Large intestine (tissue), 3 donors: ENCODE data around the gene CTNNBL1. TPM values are rescaled to one million over a fixed set of nuclear protein-coding genes. Genes with fewer than 3 reads are reported as not detected.

Experiments used
- DNase-seq, 2 donors: peaks; one replicate each; pipeline versions ENCODE4 v3.0.0 to v3.0.0-alpha.2; 2013
- H3K27ac ChIP-seq: one replicate; pipeline ENCODE4 v1.5.1; 2013; ENCODE audit warnings: low read length
- H3K27me3 ChIP-seq: 2 replicates; pipeline ENCODE4 v1.6.1; 2013; ENCODE audit warnings: low read length; ENCODE audit not compliant: control insufficient read depth, insufficient read depth
- H3K36me3 ChIP-seq: 2 replicates; pipeline ENCODE4 v1.6.1; 2013; ENCODE audit warnings: low read length; ENCODE audit not compliant: control insufficient read depth, insufficient read depth
- H3K4me1 ChIP-seq: one replicate; pipeline ENCODE4 v1.6.1; 2013; ENCODE audit warnings: low read length; ENCODE audit not compliant: control insufficient read depth, insufficient read depth
- H3K4me3 ChIP-seq: one replicate; pipeline ENCODE4 v1.5.1; 2013; ENCODE audit warnings: low read length
- H3K9me3 ChIP-seq: one replicate; pipeline ENCODE4 v1.6.1; 2013; ENCODE audit warnings: mild to moderate bottlenecking, low read depth, low read length, moderate library complexity; ENCODE audit not compliant: control insufficient read depth
- WGBS: methylation state at CpG from one replicate; pipeline ENCODE4 v1.1.5; 2013; ENCODE audit warnings: low lambda C conversion rate; ENCODE audit not compliant: insufficient coverage; 5-methylcytosine and 5-hydroxymethylcytosine counted together
- polyA plus RNA-seq: library from polyadenylated mRNA; unstranded; fragments of 120-200 nt; gene quantifications from one replicate; pipeline ENCODE4 v1.2.1, GENCODE V29; 2013

The CTNNBL1 gene
- polyA plus RNA-seq, 1 donor = 40.1 TPM

GRCh38 chr20:37877832-37878772 is 184.3 kb downstream of the CTNNBL1 start:
- no peaks in the 10 kb centered on the region for H3K9me3 ChIP-seq
- no peak overlapping the region for H3K4me3 ChIP-seq
- DNase-seq = peak; percentile 82 to 93
- peaks cover 8% of the 10 kb centered on the region for H3K36me3 ChIP-seq
- peaks cover 21% of the 10 kb centered on the region for H3K4me1 ChIP-seq
- no peaks in the 10 kb centered on the region for H3K27me3 ChIP-seq
- WGBS = no CpG with 5 or more reads among the region's 20 CpGs
- no peak overlapping the region for H3K27ac ChIP-seq

DNA sequence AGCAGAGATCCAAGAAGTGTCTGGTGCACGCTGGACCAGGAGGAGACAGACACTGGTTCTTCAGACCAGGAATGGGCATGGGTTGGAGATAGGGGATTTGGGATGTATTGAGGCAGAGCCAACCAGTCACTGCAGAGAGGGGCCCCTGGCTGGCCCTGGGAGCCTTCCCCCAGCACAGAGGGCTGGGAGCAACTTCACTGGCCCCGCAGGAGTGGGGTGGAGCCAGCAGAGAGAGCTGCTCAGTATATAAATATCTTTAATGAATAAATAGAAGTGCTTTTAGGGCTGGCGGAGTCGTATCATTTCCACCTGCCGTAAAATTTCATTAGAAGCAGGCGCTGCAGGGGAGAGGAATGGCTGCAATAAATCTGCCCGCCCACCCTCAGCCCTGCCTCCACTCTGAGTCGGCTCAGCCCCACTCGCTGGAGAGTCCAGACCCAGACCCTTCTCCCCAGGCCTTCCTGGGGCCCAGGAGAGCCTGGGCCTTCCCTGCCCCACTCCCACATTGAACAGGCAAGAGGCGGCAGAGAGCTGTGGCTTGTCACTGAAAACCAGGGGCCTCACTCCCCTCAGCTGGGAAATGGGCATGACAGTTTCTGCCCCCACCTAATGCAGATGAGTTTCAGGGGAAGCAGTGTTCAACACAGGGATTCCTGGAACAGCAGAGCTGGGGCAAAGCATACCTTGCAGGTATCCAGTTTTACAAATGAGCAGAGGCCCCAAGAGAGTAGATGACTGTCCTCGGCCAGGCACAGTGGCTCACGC is 185.2 kb downstream of the CTNNBL1 start:
- no peak overlapping the region for H3K4me3 ChIP-seq
- no peak overlapping the region for H3K27ac ChIP-seq
- H3K27me3 ChIP-seq = no peaks in the 10 kb centered on the region
- no peaks in the 10 kb centered on the region for H3K9me3 ChIP-seq
- peak in 1 of 2 donors; percentile 46 for DNase-seq
- H3K4me1 ChIP-seq = peaks cover 21% of the 10 kb centered on the region
- H3K36me3 ChIP-seq = peaks cover 6% of the 10 kb centered on the region
- WGBS = 20% methylated on average over 1 of the region's 12 CpGs

DNA sequence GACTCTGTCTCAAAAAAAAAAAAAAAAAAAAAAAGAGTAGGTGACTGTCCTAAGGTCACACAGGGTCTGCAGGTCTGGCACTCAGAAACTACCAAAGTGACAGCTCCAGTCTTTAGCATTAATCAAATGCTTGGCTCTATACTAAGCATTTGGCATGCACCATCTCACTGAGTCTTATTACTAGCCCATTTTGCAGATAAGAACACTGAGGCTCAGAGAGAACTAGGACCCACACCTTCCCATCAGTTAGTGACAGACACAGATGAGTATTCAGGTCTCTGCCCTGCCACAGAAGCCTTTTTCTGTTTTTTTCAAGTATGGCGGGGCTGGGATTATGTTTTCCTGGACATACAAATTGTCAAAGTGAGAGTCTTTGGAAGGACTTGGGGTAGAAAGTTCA is 186.0 kb downstream of the CTNNBL1 start:
- WGBS = no CpG with 5 or more reads among the region's 1 CpG

DNA sequence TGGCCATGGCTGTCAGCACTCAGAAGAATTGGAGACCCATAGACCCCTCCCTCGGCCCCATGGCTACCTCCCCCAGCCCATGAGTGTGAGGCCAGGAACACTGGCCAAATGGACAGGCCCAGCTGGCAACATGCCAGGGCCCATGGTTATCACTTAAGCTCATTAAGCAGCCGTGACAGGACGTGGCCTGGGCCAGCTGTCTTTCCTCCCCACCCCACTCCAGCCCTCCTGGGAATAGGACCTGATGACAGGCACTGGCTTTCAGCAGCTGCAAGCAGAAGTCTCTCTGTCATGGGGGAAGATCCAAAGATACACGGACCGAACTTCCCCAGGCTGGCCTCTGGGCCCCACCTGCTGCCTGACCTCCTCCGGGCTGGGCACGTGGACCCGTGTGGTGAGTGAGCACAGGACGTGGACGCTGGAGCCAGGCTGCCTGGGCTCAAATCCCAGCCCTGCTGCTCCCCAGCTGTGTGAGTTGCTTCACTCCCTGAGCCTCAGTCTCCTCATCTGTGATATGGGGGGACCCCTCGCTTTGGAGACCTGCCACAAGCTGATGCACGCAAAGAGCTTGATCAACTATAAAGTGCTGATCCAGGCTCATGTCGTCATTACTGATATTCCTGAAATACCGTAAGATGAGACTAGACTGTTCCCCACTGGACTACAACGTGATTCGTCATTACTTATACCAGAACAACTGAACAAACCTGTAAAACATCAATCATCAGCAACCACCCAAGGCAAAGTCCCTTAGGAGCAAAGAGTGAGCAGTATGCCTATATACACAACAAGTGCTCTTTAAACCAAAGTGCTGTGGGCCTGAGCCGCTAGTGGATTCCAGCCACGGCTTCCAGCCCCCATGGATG is 187.1 kb downstream of the CTNNBL1 start:
- 40% methylated on average over 1 of the region's 18 CpGs for WGBS
- Histone ChIP-seq H3K27ac (peak overlapping the region; percentile 22), H3K4me3 (no peak overlapping the region), H3K9me3 (no peaks in the 10 kb centered on the region), H3K27me3 (no peaks in the 10 kb centered on the region), H3K36me3 (no peaks in the 10 kb centered on the region), H3K4me1 (peaks cover 21% of the 10 kb centered on the region)
- DNase-seq = peak; percentile 77 to 92

More for the DNA sequence above, 186.0 kb downstream of the CTNNBL1 start:
- H3K27me3 ChIP-seq = no peaks in the 10 kb centered on the region
- H3K9me3 ChIP-seq = no peaks in the 10 kb centered on the region
- no peak for DNase-seq
- no peak overlapping the region for H3K27ac ChIP-seq
- H3K4me1 ChIP-seq = peaks cover 21% of the 10 kb centered on the region
- no peaks in the 10 kb centered on the region for H3K36me3 ChIP-seq
- no peak overlapping the region for H3K4me3 ChIP-seq

GRCh38 chr20:37881601-37882343 is 187.9 kb downstream of the CTNNBL1 start:
- Histone ChIP-seq H3K27ac (no peak overlapping the region), H3K36me3 (no peaks in the 10 kb centered on the region), H3K9me3 (no peaks in the 10 kb centered on the region), H3K27me3 (no peaks in the 10 kb centered on the region), H3K4me3 (no peak overlapping the region), H3K4me1 (peaks cover 21% of the 10 kb centered on the region)
- whole genome bisulfite sequencing = 65% methylated on average over 7 of the region's 22 CpGs
- DNase-seq = no peak

DNA sequence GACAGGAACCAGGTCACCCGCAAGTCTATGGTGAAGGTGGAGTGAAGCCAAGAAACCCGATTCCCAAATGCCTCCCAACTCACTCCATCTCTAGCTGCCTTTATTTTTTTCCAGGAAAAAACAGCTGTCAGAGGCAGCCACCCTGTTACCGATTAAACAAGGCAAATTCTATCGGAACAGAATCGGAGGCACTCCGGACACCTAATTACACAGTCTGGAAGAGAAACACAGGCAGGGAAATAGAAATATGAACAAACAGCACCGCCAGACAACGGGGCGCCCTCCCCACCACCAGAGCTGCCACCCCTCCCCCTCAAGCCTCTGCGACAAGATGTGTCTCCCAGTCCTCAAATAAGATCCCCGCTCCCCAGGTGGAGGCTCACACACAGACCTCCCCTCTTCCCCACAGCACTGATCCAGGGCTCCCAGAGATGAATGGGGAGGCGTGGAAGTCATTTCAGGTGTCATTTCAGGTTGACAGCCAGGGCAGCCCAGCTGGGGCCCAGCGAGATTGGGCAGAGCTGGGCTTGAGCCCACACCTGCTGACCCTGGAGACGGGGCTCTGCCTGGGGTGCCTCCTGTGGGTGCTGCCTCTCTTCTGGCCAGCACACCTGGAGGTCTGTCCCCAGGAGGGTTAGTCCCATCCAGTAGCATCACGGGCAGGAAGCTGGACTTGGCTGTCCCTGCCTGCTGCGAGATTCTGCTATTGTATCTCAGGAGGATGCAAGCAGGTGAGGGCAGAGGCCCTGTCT is 189.3 kb downstream of the CTNNBL1 start:
- Histone ChIP-seq H3K27ac (no peak overlapping the region), H3K27me3 (no peaks in the 10 kb centered on the region), H3K4me3 (no peak overlapping the region), H3K4me1 (peaks cover 21% of the 10 kb centered on the region), H3K36me3 (no peaks in the 10 kb centered on the region), H3K9me3 (no peaks in the 10 kb centered on the region)
- 82% methylated on average over 2 of the region's 16 CpGs for WGBS
- no peak for DNase-seq

- Histone ChIP-seq H3K27ac (no peak overlapping the region), H3K4me3 (no peak overlapping the region), H3K9me3 (no peaks in the 10 kb centered on the region), H3K4me1 (peaks cover 13% of the 10 kb centered on the region), H3K27me3 (no peaks in the 10 kb centered on the region), H3K36me3 (no peaks in the 10 kb centered on the region)
- WGBS = 100% methylated on average over 1 of the region's 8 CpGs
- no peak for DNase-seq
Observed at GRCh38 chr20:37885042-37885441, 191.2 kb downstream of the CTNNBL1 start.

- H3K36me3 ChIP-seq = no peaks in the 10 kb centered on the region
- 80% methylated on average over 3 of the region's 32 CpGs for WGBS
- no peak for DNase-seq
Observed at GRCh38 chr20:37885593-37886503, 192.0 kb downstream of the CTNNBL1 start.

More at GRCh38 chr20:37885593-37886503, 192.0 kb downstream of the CTNNBL1 start:
- Histone ChIP-seq H3K27me3 (no peaks in the 10 kb centered on the region), H3K4me3 (no peak overlapping the region), H3K9me3 (no peaks in the 10 kb centered on the region), H3K27ac (no peak overlapping the region), H3K4me1 (peaks cover 8% of the 10 kb centered on the region)
